K562 (cell line): ENCODE measurements around the gene TDRD9.

Source experiments
- CREB1 ChIP-seq, 2 experiments: sonication (generic) in 1 of 2; formaldehyde crosslinking in 1 of 2; IDR thresholded peaks; 2 replicates each; pipeline versions ENCODE4 v1.6.1 to v1.8.0; 2012 to 2022; ENCODE audit warnings: inconsistent platforms in 1 of 2, mild to moderate bottlenecking in 1 of 2, missing genetic modification reagents in 1 of 2, moderate library complexity in 1 of 2
- CTBP1 ChIP-seq: fragments of 450-650 bp; IDR thresholded peaks from 2 replicates; pipeline ENCODE4 v1.6.1; 2016; ENCODE audit warnings: borderline replicate concordance
- E2F6 ChIP-seq, 2 experiments: IDR thresholded peaks; 2 replicates each; pipeline ENCODE4 v1.6.1; 2011; ENCODE audit warnings: borderline replicate concordance in 1 of 2, control low read depth in 1 of 2, low read depth in 1 of 2, low read length in 1 of 2, mild to moderate bottlenecking in 1 of 2, mixed read lengths in 1 of 2, moderate library complexity in 1 of 2; ENCODE audit not compliant: insufficient read depth in 1 of 2, insufficient read length in 1 of 2, poor library complexity in 1 of 2, severe bottlenecking in 1 of 2; ENCODE audit errors: extremely low read depth in 1 of 2
- HSF4 ChIP-seq: fragments of 250-450 bp; sonication (Bioruptor Pico); IDR thresholded peaks from 2 replicates; pipeline ENCODE4 v2.1.2; 2022; ENCODE audit warnings: mild to moderate bottlenecking, moderate library complexity, borderline replicate concordance

GRCh38 chr14:104025534-104025933 is 97.3 kb downstream of the TDRD9 start:
- TF ChIP-seq CTBP1, result no peak
- no peak for TF ChIP-seq HSF4 (CRISPR knock-in tag)
- no peak for TF ChIP-seq E2F6 (IDR thresholded peaks at IDR 0.05; ENCODE audit: borderline replicate concordance in 1 of 2, extremely low read depth in 1 of 2, insufficient read depth in 1 of 2, insufficient read length in 1 of 2, low read depth in 1 of 2, low read length in 1 of 2, poor library complexity in 1 of 2, severe bottlenecking in 1 of 2)
- no peak for TF ChIP-seq CREB1 (IDR thresholded peaks at IDR 0.05)
- no peak for TF ChIP-seq CREB1 (CRISPR knock-in tag; IDR thresholded peaks at IDR 0.05)
